ENCODE measurements around the gene KRTAP9-8. TPM values are rescaled to one million over a fixed set of nuclear protein-coding genes. Genes with fewer than 3 reads are reported as not detected.
"Not testable (repeated sequence)": the region's sequence is repeated elsewhere in the genome, so short reads cannot be mapped to it uniquely, and the experiment has no call there.

KRTAP9-8 gene
- total RNA-seq, 1 donor from 2014 or later, result not detected

DNA sequence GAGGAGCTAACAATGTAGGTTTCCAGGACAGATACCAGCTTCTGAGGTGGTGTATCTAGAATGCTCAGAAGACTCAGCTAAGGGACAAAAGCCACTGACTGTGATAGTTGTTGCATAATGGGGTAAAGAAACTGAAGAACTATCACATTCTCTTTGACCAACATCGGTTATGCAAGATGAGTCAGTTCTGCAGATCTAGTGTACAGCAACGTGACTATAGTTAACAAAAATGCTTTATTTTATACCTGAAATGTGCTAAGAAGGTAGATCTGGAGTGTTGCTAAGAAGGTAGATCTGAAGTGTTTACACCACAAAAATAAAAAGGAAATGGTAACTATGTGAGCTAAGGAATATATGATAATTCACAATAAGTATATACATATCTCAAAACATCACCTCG, 29.9 kb downstream of the KRTAP9-8 start:
- Mint-ChIP-seq H3K36me3 (ENCODE audit: low read depth) (peaks cover 2% of the 10 kb centered on the region), H3K27ac (ENCODE audit: unreplicated experiment) (no peak overlapping the region), H3K4me3 (ENCODE audit: unreplicated experiment) (no peak overlapping the region), H3K4me1 (ENCODE audit: low read depth) (no peaks in the 10 kb centered on the region), H3K27me3 (ENCODE audit: low read depth) (peaks cover 8% of the 10 kb centered on the region), H3K9me3 (ENCODE audit: low read depth) (no peaks in the 10 kb centered on the region)
- TF ChIP-seq, protein P1, sequence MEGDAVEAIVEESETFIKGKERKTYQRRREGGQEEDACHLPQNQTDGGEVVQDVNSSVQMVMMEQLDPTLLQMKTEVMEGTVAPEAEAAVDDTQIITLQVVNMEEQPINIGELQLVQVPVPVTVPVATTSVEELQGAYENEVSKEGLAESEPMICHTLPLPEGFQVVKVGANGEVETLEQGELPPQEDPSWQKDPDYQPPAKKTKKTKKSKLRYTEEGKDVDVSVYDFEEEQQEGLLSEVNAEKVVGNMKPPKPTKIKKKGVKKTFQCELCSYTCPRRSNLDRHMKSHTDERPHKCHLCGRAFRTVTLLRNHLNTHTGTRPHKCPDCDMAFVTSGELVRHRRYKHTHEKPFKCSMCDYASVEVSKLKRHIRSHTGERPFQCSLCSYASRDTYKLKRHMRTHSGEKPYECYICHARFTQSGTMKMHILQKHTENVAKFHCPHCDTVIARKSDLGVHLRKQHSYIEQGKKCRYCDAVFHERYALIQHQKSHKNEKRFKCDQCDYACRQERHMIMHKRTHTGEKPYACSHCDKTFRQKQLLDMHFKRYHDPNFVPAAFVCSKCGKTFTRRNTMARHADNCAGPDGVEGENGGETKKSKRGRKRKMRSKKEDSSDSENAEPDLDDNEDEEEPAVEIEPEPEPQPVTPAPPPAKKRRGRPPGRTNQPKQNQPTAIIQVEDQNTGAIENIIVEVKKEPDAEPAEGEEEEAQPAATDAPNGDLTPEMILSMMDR (IDR thresholded peaks at IDR 0.05), result no peak
- no peak for DNase-seq (ENCODE audit: low spot score)

DNA sequence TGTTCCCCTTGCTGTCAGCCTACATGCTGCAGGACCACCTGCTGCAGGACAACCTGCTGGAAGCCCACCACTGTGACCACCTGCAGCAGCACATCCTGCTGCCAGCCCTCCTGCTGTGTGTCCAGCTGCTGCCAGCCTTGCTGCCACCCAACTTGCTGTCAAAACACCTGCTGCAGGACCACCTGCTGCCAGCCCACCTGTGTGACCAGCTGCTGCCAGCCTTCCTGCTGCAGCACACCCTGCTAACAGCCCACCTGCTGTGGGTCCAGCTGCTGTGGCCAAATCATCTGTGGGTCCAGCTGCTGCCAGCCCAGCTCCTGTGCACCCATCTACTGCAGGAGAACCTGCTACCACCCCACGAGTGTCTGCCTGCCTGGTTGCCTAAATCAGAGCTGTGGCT, 33.5 kb downstream of the KRTAP9-8 start:
- H3K9me3 Mint-ChIP-seq (ENCODE audit: low read depth); DNase-seq (ENCODE audit: low spot score); H3K36me3 Mint-ChIP-seq (ENCODE audit: low read depth): not testable (repeated sequence)

DNA sequence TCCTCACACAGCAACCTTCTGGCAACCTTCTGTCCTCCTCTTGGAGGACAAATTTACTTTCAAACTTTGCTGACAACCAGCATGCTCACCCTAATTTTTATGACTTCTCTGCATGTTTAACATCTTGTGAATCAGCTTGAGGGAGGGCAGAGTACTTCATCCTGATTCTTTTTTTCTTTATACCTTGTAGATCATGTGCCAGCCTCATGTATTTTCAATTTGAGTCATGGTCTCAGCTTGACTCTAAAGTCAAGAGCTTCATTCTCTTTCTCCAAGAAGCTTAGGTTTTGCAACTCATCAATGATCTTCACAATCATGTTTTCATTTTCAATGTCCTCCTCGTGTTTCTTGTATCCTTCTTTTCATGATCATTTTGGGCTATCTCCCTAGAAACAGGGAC, 34.1 kb downstream of the KRTAP9-8 start:
- H3K4me3 Mint-ChIP-seq (ENCODE audit: unreplicated experiment), result no peak overlapping the region
- no peaks in the 10 kb centered on the region for H3K9me3 Mint-ChIP-seq (ENCODE audit: low read depth)
- TF ChIP-seq, protein P1 (IDR thresholded peaks at IDR 0.05), result no peak
- no peaks in the 10 kb centered on the region for H3K36me3 Mint-ChIP-seq (ENCODE audit: low read depth)
- no peak for DNase-seq (ENCODE audit: low spot score)
- H3K4me1 Mint-ChIP-seq (ENCODE audit: low read depth), result no peaks in the 10 kb centered on the region
- peaks cover 9% of the 10 kb centered on the region for H3K27me3 Mint-ChIP-seq (ENCODE audit: low read depth)
- no peak overlapping the region for H3K27ac Mint-ChIP-seq (ENCODE audit: unreplicated experiment)

More for the DNA sequence above, 33.5 kb downstream of the KRTAP9-8 start:
- H3K27me3 Mint-ChIP-seq (ENCODE audit: low read depth); H3K27ac Mint-ChIP-seq (ENCODE audit: unreplicated experiment); H3K4me1 Mint-ChIP-seq (ENCODE audit: low read depth); H3K4me3 Mint-ChIP-seq (ENCODE audit: unreplicated experiment): not testable (repeated sequence)

DNA sequence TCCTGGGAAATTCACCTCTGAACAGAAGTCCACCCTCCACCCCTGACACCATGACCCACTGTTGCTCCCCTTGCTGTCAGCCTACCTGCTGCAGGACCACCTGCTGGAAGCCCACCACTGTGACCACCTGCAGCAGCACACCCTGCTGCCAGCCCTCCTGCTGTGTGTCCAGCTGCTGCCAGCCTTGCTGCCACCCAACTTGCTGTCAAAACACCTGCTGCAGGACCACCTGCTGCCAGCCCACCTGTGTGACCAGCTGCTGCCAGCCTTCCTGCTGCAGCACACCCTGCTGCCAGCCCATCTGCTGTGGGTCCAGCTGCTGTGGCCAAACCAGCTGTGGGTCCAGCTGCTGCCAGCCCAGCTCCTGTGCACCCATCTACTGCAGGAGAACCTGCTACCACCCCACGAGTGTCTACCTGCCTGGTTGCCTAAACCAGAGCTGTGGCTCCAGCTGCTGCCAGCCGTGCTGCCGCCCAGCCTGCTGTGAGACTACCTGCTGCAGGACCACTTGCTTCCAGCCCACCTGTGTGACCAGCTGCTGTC, 37.9 kb downstream of the KRTAP9-8 start, which contains the start of gene KRTAP9-7:
TSS of gene KRTAP9-7 (plus strand) at position 51 of the 543 bp plus-strand sequence. CDS start at position 51, 0 bp downstream.
- H3K4me3 Mint-ChIP-seq (ENCODE audit: unreplicated experiment); DNase-seq (ENCODE audit: low spot score); H3K27ac Mint-ChIP-seq (ENCODE audit: unreplicated experiment); H3K27me3 Mint-ChIP-seq (ENCODE audit: low read depth); H3K4me1 Mint-ChIP-seq (ENCODE audit: low read depth); H3K9me3 Mint-ChIP-seq (ENCODE audit: low read depth); H3K36me3 Mint-ChIP-seq (ENCODE audit: low read depth): not testable (repeated sequence)

DNA sequence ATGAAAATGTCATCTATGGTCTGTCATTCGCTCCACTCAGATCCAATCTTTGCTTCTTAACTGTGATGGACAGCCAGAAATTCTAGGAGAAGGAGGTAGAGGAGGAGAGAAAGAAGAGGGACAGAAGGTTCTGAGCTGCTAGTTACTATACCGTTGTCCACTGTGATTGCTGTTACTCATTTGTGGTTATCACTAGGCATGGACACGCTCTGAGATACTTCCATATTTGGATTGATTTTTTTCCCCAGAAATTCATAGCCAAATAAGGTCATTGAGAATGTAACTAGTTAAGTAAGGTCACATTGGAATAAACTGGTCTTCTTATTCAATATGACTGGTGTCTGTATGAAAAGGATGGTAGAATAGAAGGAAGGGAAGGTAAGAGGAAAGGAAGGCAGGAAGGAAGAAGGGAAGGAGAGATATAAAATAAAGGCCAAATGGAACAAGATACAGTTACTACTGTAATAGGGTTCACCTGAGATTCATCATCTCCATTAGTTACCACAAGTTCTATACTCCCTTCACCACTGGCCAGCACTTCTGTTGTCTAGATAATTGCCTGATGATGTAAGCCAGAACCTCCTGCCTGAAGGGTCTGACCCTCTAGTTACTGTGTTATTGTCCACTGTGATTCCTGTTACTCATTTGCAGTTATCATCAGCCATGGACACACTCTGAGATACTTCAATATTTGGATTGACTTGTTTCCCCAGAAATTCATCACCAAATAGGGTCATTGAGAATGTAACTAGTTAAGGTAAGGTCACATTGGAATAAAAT, 40.6 kb downstream of the KRTAP9-8 start:
- H3K4me3 Mint-ChIP-seq (ENCODE audit: unreplicated experiment), result no peak overlapping the region
- no peaks in the 10 kb centered on the region for H3K4me1 Mint-ChIP-seq (ENCODE audit: low read depth)
- H3K27ac Mint-ChIP-seq (ENCODE audit: unreplicated experiment), result no peak overlapping the region
- H3K27me3 Mint-ChIP-seq (ENCODE audit: low read depth), result peaks cover 9% of the 10 kb centered on the region
- no peaks in the 10 kb centered on the region for H3K36me3 Mint-ChIP-seq (ENCODE audit: low read depth)
- peaks cover 3% of the 10 kb centered on the region for H3K9me3 Mint-ChIP-seq (ENCODE audit: low read depth)
- TF ChIP-seq, protein P1 (IDR thresholded peaks at IDR 0.05), result no peak
- DNase-seq (ENCODE audit: low spot score), result no peak

DNA sequence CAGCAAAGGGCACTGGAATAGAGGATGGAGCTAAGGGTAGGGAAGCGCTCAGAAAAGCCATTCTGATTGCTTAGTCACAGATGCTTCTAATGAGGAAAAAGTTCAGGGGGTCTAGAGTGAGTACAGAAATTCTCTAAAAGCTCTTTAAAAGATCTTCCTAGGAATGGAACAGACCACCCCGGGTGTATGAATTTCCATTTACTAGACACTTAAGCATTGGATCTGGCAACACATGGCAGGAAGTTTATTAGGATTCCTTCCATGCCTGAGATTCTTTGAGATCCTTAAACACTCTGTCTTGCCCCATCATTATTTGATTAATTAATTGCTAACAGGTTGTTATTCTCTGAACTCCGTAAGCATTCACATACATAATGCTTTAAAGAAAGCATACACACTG, 46.2 kb downstream of the KRTAP9-8 start:
- H3K4me3 Mint-ChIP-seq (ENCODE audit: unreplicated experiment), result no peak overlapping the region
- H3K9me3 Mint-ChIP-seq (ENCODE audit: low read depth), result peaks cover 3% of the 10 kb centered on the region
- H3K27me3 Mint-ChIP-seq (ENCODE audit: low read depth), result no peaks in the 10 kb centered on the region
- TF ChIP-seq, protein P1 (IDR thresholded peaks at IDR 0.05), result no peak
- no peak overlapping the region for H3K27ac Mint-ChIP-seq (ENCODE audit: unreplicated experiment)
- H3K4me1 Mint-ChIP-seq (ENCODE audit: low read depth), result peaks cover 13% of the 10 kb centered on the region
- no peak for DNase-seq (ENCODE audit: low spot score)
- no peaks in the 10 kb centered on the region for H3K36me3 Mint-ChIP-seq (ENCODE audit: low read depth)
